Caco-2 (cell line): ENCODE results near the gene KCNG4. TPM values are rescaled to one million over a fixed set of nuclear protein-coding genes. Genes with fewer than 3 reads are reported as not detected.

Experiments
- BruUV-seq: library from RNA; stranded (reverse); fragments of 400-500 nt; replicated peaks from 2 replicates; lab custom pipeline; 2021; lab: Mats Ljungman, UMichigan
- CTCF ChIA-PET: fragments of 300-600 bp; sonication (Branson Sonifier 250); formaldehyde crosslinking; loops from one replicate; lab custom pipeline; 2022; ENCODE audit warnings: antibody characterized with exemption; lab: Charles Lee
- POLR2A ChIA-PET: fragments of 300-600 bp; sonication (Branson Sonifier 250); formaldehyde crosslinking; loops from one replicate; lab custom pipeline; 2022; ENCODE audit warnings: antibody characterized with exemption; lab: Charles Lee
- DNase-seq, 2 experiments: peaks; one replicate each; pipeline versions ENCODE4 v3.0.0 to v3.0.0-alpha.2; 2020 to 2022
- H3K27me3 ChIP-seq: replicated peaks from 2 replicates; pipeline ENCODE4 v1.6.0; 2011; ENCODE audit warnings: low read length; ENCODE audit not compliant: control insufficient read depth, insufficient read depth
- H3K36me3 ChIP-seq: 2 replicates; pipeline ENCODE4 v1.5.1; 2011; ENCODE audit warnings: low read length; ENCODE audit not compliant: control insufficient read depth, insufficient read depth
- H3K4me1 ChIP-seq: fragments of 250-450 bp; sonication (Bioruptor Pico); 2 replicates; pipeline ENCODE4 v1.5.1; 2020; ENCODE audit warnings: mild to moderate bottlenecking
- H3K4me3 ChIP-seq: 2 replicates; pipeline ENCODE4 v1.5.1; 2011; ENCODE audit warnings: low read depth, mild to moderate bottlenecking, control low read depth, low read length
- H3K9me3 ChIP-seq: fragments of 250-450 bp; sonication (Bioruptor Pico); 2 replicates; pipeline ENCODE4 v1.5.1; 2020; ENCODE audit warnings: mild to moderate bottlenecking, moderate library complexity
- H3K27ac Mint-ChIP-seq: one replicate; pipeline ENCODE4 v1.8.0; 2022; ENCODE audit warnings: mixed read lengths; ENCODE audit not compliant: unreplicated experiment
- H3K27me3 Mint-ChIP-seq: one replicate; pipeline ENCODE4 v1.8.0; 2022; ENCODE audit warnings: mixed read lengths; ENCODE audit not compliant: insufficient read depth, unreplicated experiment
- H3K36me3 Mint-ChIP-seq: one replicate; pipeline ENCODE4 v1.8.0; 2022; ENCODE audit warnings: mild to moderate bottlenecking, mixed read lengths; ENCODE audit not compliant: insufficient read depth, unreplicated experiment
- H3K4me1 Mint-ChIP-seq: one replicate; pipeline ENCODE4 v1.8.0; 2022; ENCODE audit warnings: low read depth, mixed read lengths; ENCODE audit not compliant: unreplicated experiment
- H3K4me3 Mint-ChIP-seq: one replicate; pipeline ENCODE4 v1.8.0; 2022; ENCODE audit warnings: mild to moderate bottlenecking, moderate library complexity, mixed read lengths; ENCODE audit not compliant: unreplicated experiment
- H3K9me3 Mint-ChIP-seq: one replicate; pipeline ENCODE4 v1.8.0; 2022; ENCODE audit warnings: mixed read lengths; ENCODE audit not compliant: unreplicated experiment
- CTCF ChIP-seq, 2 experiments: fragments of 200-600 bp in 1 of 2; IDR thresholded peaks; 1 replicate in 1 of 2; 2 replicates in 1 of 2; pipeline versions ENCODE4 v1.5.1 to v1.8.0; 2011 to 2022; ENCODE audit warnings: antibody characterized with exemption in 1 of 2, control low read depth in 1 of 2, inconsistent platforms in 1 of 2, low read depth in 1 of 2, low read length in 1 of 2, mild to moderate bottlenecking in 1 of 2, moderate library complexity in 1 of 2; ENCODE audit not compliant: insufficient read depth in 1 of 2, severe bottlenecking in 1 of 2, unreplicated experiment in 1 of 2
- intact Hi-C: fragments of 100-400 bp; cut with micrococcal nuclease; formaldehyde crosslinking; loops from one replicate; pipeline ENCODE4 v1.10.0; 2022; ENCODE audit not compliant: unreplicated experiment
- total RNA-seq: library from RNA; stranded (reverse); gene quantifications from 2 replicates; pipeline ENCODE4 v1.2.3, GENCODE V29; 2022

KCNG4 gene
- total RNA-seq, 1 experiment from 2014 or later = not detected

GRCh38 chr16:84174396-84174795, 65.4 kb downstream of the KCNG4 start:
- no peaks in the 10 kb centered on the region for H3K27me3 ChIP-seq
- no peaks in the 10 kb centered on the region for H3K9me3 ChIP-seq
- H3K4me3 Mint-ChIP-seq = no peak overlapping the region
- H3K4me3 ChIP-seq = no peak overlapping the region
- no peaks in the 10 kb centered on the region for H3K4me1 Mint-ChIP-seq
- peaks cover 8% of the 10 kb centered on the region for H3K36me3 Mint-ChIP-seq
- no peaks in the 10 kb centered on the region; the same call in 1 of the 2 replicates for H3K36me3 ChIP-seq
- no TSS peak for BruUV-seq
- CTCF ChIA-PET = interaction anchor here (1.4 to 1.9 kb wide), 1 partner anchor 13 kb away, joined by 4 to 10 read pairs; the partner anchor contains the start of gene TAF1C
- H3K27me3 Mint-ChIP-seq = peaks cover 5% of the 10 kb centered on the region
- no peak overlapping the region for H3K27ac Mint-ChIP-seq
- POLR2A ChIA-PET = no interaction called here
- H3K4me1 ChIP-seq = peaks cover 16% of the 10 kb centered on the region
- TF ChIP-seq CTCF (IDR thresholded peaks at IDR 0.05; ENCODE audit: insufficient read depth in 1 of 2, low read depth in 1 of 2, low read length in 1 of 2, severe bottlenecking in 1 of 2, unreplicated experiment in 1 of 2) = no peak
- no peaks in the 10 kb centered on the region for H3K9me3 Mint-ChIP-seq
- DNase-seq = no peak
- intact Hi-C loops = loop anchor here (2.0 kb wide), 1 partner anchor 58 kb away; the partner anchor contains the start of gene MBTPS1

- Histone ChIP-seq H3K36me3 (no peaks in the 10 kb centered on the region), H3K4me3 (no peak overlapping the region), H3K27me3 (no peaks in the 10 kb centered on the region), H3K4me1 (no peaks in the 10 kb centered on the region), H3K9me3 (no peaks in the 10 kb centered on the region)
- Mint-ChIP-seq H3K9me3 (no peaks in the 10 kb centered on the region), H3K36me3 (peaks cover under 1% of the 10 kb centered on the region), H3K4me3 (no peak overlapping the region), H3K27ac (no peak overlapping the region), H3K4me1 (no peaks in the 10 kb centered on the region), H3K27me3 (peaks cover 14% of the 10 kb centered on the region)
- BruUV-seq = no TSS peak
- ChIA-PET CTCF (interaction anchor here (0.7 to 3.5 kb wide), 3 partner anchors 17 to 156 kb away, joined by 3 to 19 read pairs (median 8); partner anchors contain the start of gene TAF1C), POLR2A (no interaction called here)
- TF ChIP-seq CTCF (IDR thresholded peaks at IDR 0.05; ENCODE audit: insufficient read depth in 1 of 2, low read depth in 1 of 2, low read length in 1 of 2, severe bottlenecking in 1 of 2, unreplicated experiment in 1 of 2) = no peak
- intact Hi-C loops = no loop called here
- DNase-seq = no peak
Observed at GRCh38 chr16:84169765-84170310, 70.0 kb downstream of the KCNG4 start.

Other genes starting within 250 kb of the KCNG4 start
- 0.79 and 2.1 TPM in 2 replicates for gene SLC38A8, start 197.2 kb downstream of the KCNG4 start, total RNA-seq
- gene MBTPS1, start 123.1 kb downstream of the KCNG4 start, total RNA-seq = 93.2 and 96.4 TPM in 2 replicates
- gene HSDL1, start 94.8 kb downstream of the KCNG4 start, total RNA-seq = 21.0 and 23.7 TPM in 2 replicates
- 0.07 TPM in 1 of 2 replicates, not detected in the other for gene DNAAF1, start 94.7 kb downstream of the KCNG4 start, total RNA-seq
- 69.9 and 79.7 TPM in 2 replicates for gene TAF1C, start 53.0 kb downstream of the KCNG4 start, total RNA-seq
- not detected in 2 replicates for gene ADAD2, start 48.9 kb downstream of the KCNG4 start, total RNA-seq
- not detected in 2 replicates for gene WFDC1, start 54.9 kb upstream of the KCNG4 start, total RNA-seq
- gene ATP2C2, start 128.5 kb upstream of the KCNG4 start, total RNA-seq = 45.7 and 47.0 TPM in 2 replicates